KOPT-K1 (cell line): ENCODE measurements around the gene SIM1.

Experiments
- H3K27ac ChIP-seq: fragments of 200-600 bp; sonication (generic); 2 replicates; pipeline ENCODE4 v1.5.1; 2016; ENCODE audit warnings: antibody characterized with exemption, mild to moderate bottlenecking, low read depth, low read length; ENCODE audit not compliant: poor library complexity, severe bottlenecking
- H3K36me3 ChIP-seq: fragments of 200-600 bp; sonication (generic); 2 replicates; pipeline ENCODE4 v1.5.1; 2017; ENCODE audit warnings: antibody characterized with exemption, mild to moderate bottlenecking, low read length, moderate library complexity; ENCODE audit not compliant: insufficient read depth
- H3K9me3 ChIP-seq: fragments of 200-600 bp; sonication (generic); 2 replicates; pipeline ENCODE4 v1.5.1; 2017; ENCODE audit warnings: antibody characterized with exemption, low read length, mild to moderate bottlenecking; ENCODE audit not compliant: insufficient read depth, poor library complexity, severe bottlenecking

The SIM1 gene

DNA sequence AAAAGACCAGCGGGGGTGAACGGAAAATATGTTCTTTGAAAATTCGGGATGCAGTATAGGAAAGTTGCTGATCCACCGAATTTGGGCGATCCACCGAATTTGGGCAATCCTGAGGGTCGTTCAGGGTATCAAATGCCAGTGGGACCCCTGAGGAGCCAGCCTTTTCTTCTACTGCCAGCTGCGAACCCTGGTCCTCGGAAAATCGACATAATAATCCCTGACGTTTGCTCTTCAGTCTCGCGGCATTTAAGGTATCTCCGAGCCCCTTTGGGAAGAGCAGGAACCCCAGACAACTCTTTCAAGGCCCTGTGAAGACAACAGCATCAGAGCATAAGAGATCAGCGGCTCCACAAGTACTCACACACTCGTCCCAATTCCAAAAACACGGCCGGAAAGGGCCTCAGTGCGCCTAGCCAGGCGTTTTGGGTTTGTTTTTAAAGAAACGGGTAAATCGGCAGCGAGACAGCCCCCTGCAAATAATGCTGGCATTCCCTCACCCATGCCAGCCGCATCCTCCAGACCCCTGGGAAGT is 1.0 kb downstream of the SIM1 start:
- Histone ChIP-seq H3K27ac (no peak overlapping the region), H3K36me3 (no peaks in the 10 kb centered on the region), H3K9me3 (peaks cover 40% of the 10 kb centered on the region)

DNA sequence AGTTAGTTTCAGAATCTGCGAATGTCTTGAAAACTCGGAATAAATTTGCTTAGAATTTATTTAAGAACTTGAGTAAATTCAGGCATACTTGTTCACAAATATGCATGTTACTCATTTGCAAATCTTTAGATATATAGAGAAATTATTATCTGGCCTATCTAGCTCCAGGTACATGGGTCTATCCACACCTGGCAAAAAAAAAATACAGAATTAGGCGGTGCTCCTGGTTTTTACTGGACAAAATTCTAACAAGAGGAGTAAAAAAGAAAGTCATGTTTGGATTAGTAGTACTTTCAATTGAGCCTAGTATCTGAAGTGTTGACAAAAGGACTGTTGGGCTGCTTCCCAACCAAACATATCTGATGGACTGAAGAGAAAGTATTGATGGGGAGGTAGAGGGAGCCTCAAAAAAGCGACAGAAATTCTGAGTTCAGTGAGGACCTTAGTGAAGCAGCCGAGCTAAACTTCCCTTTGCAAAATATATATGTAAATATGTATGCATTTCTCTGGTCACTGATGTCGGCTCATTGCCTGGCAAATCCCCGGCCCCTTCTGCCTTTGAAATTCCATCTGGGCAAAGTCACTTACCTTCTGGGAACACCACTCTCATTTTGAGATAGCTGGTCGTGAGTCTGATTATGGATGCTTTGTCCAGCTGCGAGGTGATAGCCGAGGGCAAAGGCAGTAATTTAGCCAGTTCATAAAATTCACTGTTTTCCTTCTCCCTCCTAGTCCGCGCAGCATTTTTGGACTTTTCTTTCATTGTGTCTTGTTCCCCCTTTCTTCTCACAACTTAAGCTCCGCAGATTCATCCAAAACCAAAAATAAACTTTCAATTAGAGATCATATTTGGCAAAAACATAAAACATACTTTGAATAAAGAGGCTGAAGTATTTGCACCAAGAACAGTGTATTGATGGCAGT is 1.8 kb downstream of the SIM1 start:
- Histone ChIP-seq H3K9me3 (peaks cover 47% of the 10 kb centered on the region), H3K36me3 (no peaks in the 10 kb centered on the region), H3K27ac (no peak overlapping the region)

DNA sequence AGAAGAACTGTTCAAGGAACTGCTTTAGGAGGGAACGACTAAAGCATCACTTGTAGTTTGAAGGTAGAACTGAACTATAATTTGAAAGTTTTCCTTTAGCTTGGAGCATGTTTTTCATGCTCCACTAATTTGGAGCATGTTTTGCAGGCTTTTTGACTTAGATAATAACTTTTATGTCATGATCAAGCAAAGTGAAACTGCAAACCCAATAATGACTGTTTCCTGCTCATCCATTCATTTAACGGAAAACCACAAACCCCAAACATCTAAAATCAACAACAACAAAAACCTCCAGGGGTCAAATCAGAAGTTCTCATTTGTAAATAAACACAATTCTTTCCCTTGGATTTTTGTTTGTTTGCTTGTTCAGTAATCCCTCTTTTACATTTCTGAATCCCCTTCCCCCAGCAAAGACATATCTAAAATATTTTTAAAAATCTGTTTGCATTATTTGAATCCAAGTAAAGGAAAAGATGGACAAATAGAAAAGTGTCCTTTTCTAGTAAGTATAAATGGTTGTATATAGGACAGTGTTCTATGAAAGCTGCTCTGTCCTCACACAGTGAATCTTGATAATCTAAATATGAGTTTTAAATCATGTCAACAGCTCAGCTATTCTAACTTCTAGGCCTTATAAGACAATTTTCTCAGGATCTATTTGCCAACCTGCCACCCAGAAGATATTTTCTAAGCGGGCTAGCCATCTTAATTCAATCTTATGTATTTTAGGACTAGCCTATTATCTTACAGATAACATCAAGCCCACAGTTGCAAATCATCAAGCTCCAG is 2.6 kb downstream of the SIM1 start:
- Histone ChIP-seq H3K27ac (no peak overlapping the region), H3K9me3 (peaks cover 53% of the 10 kb centered on the region)

DNA sequence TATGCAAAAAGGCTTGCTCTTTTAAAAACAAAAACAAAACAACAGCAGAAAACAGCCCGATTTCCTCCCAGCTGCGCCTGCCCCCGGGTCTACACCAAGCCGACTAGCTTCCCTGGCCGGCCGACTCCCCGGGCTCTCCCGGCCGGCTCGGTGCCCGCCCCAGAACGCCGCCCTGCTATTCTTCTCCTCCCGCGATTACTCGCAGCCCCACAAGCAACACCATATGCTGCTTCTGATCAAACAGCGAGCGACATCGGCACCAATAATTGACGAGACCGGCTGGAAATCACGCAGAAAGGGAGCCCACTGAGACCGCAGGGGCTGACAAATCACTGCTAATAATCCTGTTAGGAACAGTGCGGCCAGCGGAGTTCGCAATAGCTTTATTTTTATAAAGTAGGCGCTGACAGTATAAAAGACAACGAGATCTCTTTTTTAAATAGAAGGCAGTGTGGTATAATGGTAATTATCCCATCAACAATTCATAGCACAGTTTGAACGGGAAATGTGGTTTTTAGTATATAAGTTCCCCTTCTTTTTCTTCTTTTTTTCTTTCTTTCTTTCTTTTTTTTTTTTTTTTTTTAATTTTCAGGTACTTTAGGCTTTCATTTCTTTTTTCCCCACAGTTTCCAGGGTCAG is 3.3 kb downstream of the SIM1 start:
- Histone ChIP-seq H3K36me3 (no peaks in the 10 kb centered on the region), H3K27ac (peak overlapping the region; percentile 41), H3K9me3 (peaks cover 52% of the 10 kb centered on the region)

More for the DNA sequence above, 2.6 kb downstream of the SIM1 start:
- no peaks in the 10 kb centered on the region for H3K36me3 ChIP-seq

DNA sequence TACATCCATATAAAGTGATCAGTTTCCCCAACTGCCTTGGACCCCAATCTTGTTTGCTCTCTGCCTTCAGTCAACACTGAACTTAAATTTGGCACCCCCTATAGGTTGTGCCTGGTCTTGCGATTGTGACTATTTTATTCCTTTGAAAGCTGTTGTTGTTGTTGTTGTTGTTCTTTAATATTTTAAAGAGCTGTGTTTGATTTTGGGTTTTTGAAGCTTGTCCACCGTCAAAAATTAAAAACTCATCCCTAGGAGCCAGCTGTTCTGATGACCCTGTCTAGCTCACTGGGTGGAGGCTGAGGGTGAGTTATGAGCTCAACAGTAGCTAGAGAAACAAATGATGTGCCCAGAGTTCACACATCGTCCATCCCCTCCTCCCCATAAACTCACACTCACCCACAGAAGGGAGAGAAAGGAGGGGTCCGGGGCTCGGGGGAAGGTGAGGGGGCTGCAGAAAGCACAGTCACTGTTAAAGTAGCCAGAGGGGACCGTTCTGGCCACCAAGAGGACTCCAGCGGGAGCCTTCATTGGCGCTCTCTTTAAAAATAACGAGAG is 4.0 kb downstream of the SIM1 start:
- Histone ChIP-seq H3K27ac (peak overlapping the region; percentile 41), H3K9me3 (peaks cover 52% of the 10 kb centered on the region), H3K36me3 (no peaks in the 10 kb centered on the region)

DNA sequence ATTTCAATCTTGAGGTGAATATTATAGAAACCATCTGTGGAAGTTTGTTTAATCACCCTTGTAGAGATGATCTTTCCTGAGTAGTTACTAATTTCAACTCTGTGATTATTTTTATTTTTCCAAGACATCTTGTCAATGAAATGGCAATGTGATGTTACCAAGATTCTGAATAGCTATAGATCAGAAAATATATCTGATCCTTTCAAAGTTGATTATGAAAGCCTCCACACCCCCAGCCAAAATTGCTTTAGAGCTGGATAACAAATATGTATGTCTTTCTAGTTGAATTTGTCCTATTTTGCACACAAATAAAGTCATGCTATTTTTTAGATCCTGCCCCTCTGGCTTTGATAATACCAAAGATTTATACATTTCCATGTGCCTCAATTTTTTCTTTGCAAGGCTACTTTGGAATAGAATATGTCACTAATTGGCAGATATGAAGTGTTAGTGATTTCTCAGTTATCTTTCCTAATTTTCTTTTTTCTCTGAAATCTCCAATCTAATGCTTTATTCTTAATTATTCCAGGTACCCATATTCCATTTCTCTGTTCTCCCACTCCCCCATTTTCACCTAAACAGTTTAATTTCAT is 5.0 kb downstream of the SIM1 start:
- Histone ChIP-seq H3K9me3 (peaks cover 50% of the 10 kb centered on the region), H3K27ac (no peak overlapping the region), H3K36me3 (no peaks in the 10 kb centered on the region)

DNA sequence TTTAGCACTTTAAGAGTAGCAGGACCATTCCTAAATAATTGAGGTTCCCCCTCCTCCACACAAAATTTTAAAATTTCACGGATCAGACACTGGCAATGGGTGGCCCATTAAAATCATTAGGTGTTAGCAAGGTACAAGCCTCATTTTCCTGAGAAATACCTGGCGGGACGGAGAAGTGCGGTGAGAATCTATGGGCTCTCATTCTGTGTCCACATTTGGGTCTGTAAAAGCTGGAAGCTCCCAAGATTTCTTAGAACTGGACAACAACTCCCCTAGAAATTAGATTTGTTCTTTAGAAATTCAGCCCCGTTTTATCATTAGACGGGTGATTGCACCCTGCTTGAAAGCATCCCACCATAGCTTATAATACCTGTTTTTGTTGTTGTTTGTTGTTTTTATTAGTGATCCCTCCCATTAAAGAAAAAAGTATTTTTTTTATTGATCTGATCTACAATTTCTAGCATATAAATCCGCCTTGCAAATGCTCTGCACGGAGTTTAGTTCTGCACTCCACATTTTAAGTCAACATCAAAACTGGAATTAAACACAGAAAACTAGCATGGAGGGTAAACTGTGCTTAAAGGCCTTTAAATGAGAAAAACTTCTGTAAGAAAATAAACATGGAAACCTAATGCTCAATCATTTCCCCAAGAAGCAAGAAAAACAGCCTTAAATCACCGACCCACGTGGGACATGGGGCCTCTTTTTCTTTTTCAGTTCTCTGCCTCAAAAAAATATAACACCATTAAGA is 5.7 kb downstream of the SIM1 start:
- Histone ChIP-seq H3K9me3 (peaks cover 43% of the 10 kb centered on the region), H3K36me3 (no peaks in the 10 kb centered on the region), H3K27ac (no peak overlapping the region)

DNA sequence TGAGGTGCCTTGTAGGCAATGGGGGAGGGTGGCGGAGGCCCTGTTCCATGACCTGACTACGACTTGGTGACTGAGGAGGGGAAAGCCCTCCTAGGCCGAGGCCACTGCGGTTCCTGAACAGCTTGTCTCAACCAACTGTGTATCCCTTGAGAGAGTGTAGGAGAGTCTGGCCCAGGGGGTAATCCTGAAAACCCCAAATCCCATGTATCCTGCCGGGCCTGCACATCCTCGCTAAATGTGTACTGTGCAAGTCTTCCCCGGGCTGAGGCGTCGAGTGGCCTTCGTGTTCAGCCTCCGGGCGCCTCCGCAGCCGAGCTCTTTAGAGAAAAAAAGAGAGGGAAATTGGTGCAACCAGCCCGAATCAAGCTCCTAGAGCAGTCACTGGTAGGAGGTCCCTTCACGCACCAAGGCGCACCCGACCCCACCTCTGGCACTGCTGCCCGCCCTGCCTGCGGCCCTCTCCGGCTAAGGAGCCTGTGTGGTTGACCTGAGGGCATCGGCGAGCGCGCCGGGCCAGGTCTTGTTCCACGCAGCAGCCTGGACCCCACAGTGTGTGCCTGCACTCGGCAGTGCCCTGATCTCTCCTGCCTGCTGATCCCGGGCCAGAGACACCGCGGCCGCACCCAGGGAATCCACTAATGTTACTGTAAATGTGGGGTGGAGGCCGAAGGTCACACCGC is 7.3 kb downstream of the SIM1 start:
- H3K36me3 ChIP-seq = no peaks in the 10 kb centered on the region
- H3K9me3 ChIP-seq = peaks cover 36% of the 10 kb centered on the region
- H3K27ac ChIP-seq = no peak overlapping the region

DNA sequence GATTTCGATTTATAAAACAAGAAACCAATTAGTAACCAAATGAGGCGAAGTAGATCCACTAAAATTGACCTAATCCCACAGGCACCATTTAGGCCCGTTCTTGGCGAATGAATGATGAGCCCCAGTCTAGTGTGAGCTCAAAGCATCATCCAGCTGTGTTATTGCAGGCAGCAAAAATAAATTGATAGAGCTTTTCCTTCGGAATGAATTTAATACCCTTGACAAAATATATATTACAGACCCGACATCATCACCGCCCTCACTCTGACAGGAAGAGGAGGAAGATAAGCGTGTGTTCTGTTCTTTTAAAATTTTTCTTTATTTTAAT is 7.8 kb downstream of the SIM1 start:
- H3K9me3 ChIP-seq = peaks cover 36% of the 10 kb centered on the region

DNA sequence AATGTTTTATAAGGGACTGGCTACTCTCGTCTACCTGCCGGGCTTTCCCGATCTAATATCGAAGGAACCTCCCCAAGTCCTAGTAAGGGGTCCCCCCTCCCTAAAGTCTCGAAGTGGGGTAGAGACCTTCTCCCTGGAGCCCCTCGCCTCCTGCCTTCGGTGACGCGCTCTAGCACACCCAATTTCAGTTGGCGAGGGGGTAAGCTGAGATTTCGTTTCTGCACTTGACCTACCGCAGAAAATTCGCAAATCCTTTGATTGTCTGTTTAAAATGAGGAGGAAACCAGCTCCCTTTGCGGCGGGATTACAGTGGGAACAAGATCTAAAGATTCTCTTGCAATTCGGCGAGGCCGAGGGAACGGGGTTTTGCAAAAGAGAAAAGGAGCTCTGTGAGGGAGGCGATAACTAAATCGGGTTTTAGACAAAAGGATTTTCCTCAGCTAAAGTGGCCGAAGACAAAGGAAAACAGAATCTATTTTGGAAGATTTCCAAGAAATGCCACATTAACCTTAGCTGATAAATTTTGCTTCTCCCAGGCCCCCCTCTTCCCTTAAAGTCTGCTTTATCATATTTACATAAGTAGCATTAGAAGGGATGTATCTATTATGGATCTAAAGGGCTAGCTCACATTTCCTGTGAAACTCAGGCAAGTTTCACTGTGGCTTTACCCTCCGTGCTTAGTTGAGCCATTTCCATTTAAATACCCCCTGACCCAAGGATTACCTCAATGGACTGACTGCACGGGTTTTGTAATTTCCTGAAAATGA is 8.4 kb downstream of the SIM1 start:
- peaks cover 36% of the 10 kb centered on the region for H3K9me3 ChIP-seq
- no peaks in the 10 kb centered on the region for H3K36me3 ChIP-seq
- H3K27ac ChIP-seq = no peak overlapping the region

More for the DNA sequence above, 7.8 kb downstream of the SIM1 start:
- H3K27ac ChIP-seq = no peak overlapping the region
- no peaks in the 10 kb centered on the region for H3K36me3 ChIP-seq

DNA sequence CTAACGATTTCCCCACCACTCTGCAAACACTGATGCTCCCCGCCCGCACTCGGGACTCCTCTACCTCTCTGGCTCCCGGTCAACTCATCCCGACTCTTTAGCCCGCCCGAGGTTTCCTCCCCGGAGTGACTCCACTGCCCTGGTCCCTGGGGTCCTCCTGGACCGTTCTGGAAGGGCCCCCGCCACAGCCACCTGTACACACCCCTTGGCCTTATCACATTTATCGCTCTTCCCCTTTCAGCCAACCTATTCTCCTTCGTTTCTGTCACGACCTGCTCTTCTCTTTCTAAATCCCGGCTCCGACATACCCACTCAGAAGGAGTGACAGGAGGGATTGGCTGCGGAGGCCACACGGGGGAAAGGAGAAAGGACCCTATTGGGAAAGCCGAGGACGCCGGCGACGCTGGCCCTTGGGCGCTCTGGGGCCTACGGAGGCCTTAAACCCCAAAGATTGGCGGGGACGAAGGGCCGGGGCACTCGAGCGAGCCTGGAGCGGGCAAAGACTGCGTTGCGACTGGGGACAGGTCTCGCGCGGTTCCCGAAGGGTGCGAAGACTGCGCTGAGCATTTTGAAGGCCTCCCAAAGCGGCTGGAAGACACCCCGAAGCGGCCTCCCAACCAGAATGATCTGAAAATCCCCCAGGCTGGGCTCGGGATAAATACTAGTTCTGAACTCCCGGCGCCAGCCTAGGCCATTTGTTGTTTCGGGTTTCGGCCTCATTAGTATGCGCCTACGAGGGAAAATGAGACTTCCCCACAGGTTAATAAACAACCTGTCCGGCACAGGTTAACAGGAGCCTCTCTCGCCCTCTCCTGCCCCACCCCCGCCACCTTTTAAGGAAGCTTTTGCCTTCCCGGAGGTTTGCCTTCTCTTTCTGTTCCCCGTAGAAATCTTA is 9.2 kb downstream of the SIM1 start:
- Histone ChIP-seq H3K36me3 (no peaks in the 10 kb centered on the region), H3K27ac (no peak overlapping the region), H3K9me3 (peaks cover 36% of the 10 kb centered on the region)

DNA sequence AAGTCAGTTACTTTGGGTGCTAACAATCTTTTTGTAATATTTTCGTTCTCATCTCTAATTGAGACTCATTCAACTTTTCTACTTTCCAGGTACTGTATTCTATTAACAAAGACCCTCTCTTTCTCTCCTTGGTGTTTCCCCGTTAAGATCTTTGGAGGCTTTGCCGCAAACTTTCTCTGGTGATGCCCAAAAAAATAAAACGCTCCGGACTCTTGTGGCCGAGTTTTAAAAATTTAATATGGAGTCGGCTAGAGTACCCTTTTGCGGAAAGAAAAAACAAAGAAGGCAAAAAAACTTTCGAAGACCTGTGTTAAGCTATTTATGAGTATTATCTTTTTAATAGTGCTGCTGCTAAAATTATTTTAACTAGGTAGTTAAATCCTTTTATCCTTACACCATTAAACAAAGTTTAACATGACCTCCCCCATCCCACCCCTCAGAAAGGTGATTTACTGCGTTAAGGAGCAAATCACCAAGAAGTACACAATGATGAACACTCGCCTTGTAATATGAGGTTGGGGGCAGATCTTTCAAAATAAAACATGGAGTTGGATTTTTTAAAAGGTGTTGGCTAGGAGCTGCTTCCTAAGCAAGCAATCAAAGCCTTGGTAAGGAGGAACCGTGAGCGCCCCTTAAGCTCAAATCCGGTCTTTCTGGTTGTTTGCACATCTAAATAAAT is 10.0 kb downstream of the SIM1 start:
- Histone ChIP-seq H3K36me3 (no peaks in the 10 kb centered on the region), H3K27ac (no peak overlapping the region), H3K9me3 (peaks cover 36% of the 10 kb centered on the region)
